Endothelial cell of umbilical vein (primary cell): ENCODE results near the gene CCDC183.

Source experiments
- EZH2 ChIP-seq: IDR thresholded peaks from 2 replicates; pipeline ENCODE4 v1.6.1; 2012; ENCODE audit warnings: borderline replicate concordance, low read depth, mild to moderate bottlenecking, moderate library complexity, low read length, inconsistent platforms; ENCODE audit not compliant: severe bottlenecking
- JUN ChIP-seq: IDR thresholded peaks from 2 replicates; pipeline ENCODE4 v1.6.1; 2011; ENCODE audit warnings: borderline replicate concordance, low read depth; ENCODE audit not compliant: insufficient read length, insufficient read depth
- POLR2AphosphoS5 ChIP-seq: IDR thresholded peaks from 2 replicates; pipeline ENCODE4 v1.6.1; 2012; ENCODE audit warnings: low read depth, mild to moderate bottlenecking, control low read depth, low read length, moderate library complexity; ENCODE audit not compliant: insufficient read depth
- TF ChIP-seq, protein P1 (sequence below): IDR thresholded peaks from 2 replicates; pipeline ENCODE4 v1.6.1; 2011; ENCODE audit not compliant: insufficient read depth, insufficient read length
- TF ChIP-seq, protein P2 (sequence below), 2 donors: IDR thresholded peaks; 1 replicate in 1 of 2; 2 replicates in 1 of 2; pipeline ENCODE4 v1.5.1; 2011; ENCODE audit warnings: low read length in 2 of 2, mild to moderate bottlenecking in 2 of 2, moderate library complexity in 2 of 2, control low read depth in 1 of 2, inconsistent platforms in 1 of 2, low read depth in 1 of 2; ENCODE audit not compliant: insufficient read depth in 1 of 2; ENCODE audit errors: extremely low read depth in 1 of 2

DNA sequence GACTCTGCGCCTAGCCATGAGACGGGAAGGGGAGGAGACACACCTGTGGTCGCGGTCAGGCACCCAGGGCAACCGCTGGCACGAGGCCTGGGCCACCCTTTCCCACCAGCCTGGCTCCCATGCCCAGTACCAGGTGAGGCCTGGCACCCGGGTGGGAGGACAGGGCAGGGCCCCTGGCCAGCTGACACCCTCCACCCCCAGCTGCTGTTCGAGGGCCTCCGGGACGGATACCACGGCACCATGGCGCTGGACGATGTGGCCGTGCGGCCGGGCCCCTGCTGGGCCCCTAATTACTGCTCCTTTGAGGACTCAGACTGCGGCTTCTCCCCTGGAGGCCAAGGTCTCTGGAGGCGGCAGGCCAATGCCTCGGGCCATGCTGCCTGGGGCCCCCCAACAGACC is 61.0 kb downstream of the CCDC183 start:
- TF ChIP-seq, protein P1, sequence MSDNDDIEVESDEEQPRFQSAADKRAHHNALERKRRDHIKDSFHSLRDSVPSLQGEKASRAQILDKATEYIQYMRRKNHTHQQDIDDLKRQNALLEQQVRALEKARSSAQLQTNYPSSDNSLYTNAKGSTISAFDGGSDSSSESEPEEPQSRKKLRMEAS: no peak
- TF ChIP-seq EZH2: no peak
- TF ChIP-seq, protein P2, sequence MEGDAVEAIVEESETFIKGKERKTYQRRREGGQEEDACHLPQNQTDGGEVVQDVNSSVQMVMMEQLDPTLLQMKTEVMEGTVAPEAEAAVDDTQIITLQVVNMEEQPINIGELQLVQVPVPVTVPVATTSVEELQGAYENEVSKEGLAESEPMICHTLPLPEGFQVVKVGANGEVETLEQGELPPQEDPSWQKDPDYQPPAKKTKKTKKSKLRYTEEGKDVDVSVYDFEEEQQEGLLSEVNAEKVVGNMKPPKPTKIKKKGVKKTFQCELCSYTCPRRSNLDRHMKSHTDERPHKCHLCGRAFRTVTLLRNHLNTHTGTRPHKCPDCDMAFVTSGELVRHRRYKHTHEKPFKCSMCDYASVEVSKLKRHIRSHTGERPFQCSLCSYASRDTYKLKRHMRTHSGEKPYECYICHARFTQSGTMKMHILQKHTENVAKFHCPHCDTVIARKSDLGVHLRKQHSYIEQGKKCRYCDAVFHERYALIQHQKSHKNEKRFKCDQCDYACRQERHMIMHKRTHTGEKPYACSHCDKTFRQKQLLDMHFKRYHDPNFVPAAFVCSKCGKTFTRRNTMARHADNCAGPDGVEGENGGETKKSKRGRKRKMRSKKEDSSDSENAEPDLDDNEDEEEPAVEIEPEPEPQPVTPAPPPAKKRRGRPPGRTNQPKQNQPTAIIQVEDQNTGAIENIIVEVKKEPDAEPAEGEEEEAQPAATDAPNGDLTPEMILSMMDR (IDR thresholded peaks at IDR 0.05; ENCODE audit: extremely low read depth in 1 of 2, insufficient read depth in 1 of 2, low read depth in 1 of 2, low read length in 2 of 2): no peak
- no peak for TF ChIP-seq JUN
- TF ChIP-seq POLR2AphosphoS5: no peak
